GM10248 (cell line): ENCODE data around the gene ACTN4.
"Not testable (repeated sequence)": the region's sequence is repeated elsewhere in the genome, so short reads cannot be mapped to it uniquely, and the experiment has no call there.

Experiments
- CTCF ChIA-PET: fragments of 300-600 bp; sonication (Branson Sonifier 250); formaldehyde crosslinking; extraction: SDS; loops from one replicate; lab custom pipeline; 2021; ENCODE audit warnings: antibody characterized with exemption; lab: Yijun Ruan, JAX
- POLR2A ChIA-PET: fragments of 350-650 bp; sonication (Branson Sonifier 250); formaldehyde crosslinking; extraction: SDS; loops from one replicate; lab custom pipeline; 2020; ENCODE audit warnings: antibody characterized with exemption; lab: Yijun Ruan, JAX
- DNase-seq: peaks from one replicate; pipeline ENCODE4 v3.0.0; 2012; ENCODE audit errors: extremely low spot score
- TF ChIP-seq, protein P1 (sequence below): IDR thresholded peaks from 2 replicates; pipeline ENCODE4 v1.5.1; 2012; ENCODE audit warnings: mild to moderate bottlenecking, low read depth; ENCODE audit errors: extremely low read depth, missing control alignments, control extremely low read depth

Gene ACTN4

DNA sequence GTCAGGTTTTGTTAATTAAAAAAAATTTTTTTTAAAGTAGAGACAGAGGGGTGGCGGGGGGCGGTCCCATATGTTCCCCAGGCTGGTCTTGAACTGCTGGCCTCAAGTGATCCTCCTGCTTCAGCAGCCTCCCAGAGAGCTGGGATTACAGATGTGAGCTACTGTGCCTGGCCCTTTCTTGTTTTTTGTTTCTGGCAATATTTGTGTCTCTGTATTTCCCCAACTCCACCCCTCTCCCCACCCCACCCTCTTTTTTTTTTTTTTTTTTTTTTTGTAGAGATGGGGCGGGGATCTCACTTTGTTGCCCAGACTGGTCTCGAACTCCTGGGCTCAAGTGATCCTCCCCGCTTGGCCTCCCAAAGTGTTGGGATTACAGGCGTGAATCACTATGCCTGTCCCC is 97.4 kb downstream of the ACTN4 start:
- no peak for DNase-seq
- TF ChIP-seq, protein P1, sequence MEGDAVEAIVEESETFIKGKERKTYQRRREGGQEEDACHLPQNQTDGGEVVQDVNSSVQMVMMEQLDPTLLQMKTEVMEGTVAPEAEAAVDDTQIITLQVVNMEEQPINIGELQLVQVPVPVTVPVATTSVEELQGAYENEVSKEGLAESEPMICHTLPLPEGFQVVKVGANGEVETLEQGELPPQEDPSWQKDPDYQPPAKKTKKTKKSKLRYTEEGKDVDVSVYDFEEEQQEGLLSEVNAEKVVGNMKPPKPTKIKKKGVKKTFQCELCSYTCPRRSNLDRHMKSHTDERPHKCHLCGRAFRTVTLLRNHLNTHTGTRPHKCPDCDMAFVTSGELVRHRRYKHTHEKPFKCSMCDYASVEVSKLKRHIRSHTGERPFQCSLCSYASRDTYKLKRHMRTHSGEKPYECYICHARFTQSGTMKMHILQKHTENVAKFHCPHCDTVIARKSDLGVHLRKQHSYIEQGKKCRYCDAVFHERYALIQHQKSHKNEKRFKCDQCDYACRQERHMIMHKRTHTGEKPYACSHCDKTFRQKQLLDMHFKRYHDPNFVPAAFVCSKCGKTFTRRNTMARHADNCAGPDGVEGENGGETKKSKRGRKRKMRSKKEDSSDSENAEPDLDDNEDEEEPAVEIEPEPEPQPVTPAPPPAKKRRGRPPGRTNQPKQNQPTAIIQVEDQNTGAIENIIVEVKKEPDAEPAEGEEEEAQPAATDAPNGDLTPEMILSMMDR = no peak
- CTCF ChIA-PET = no interaction called here
- POLR2A ChIA-PET = no interaction called here

DNA sequence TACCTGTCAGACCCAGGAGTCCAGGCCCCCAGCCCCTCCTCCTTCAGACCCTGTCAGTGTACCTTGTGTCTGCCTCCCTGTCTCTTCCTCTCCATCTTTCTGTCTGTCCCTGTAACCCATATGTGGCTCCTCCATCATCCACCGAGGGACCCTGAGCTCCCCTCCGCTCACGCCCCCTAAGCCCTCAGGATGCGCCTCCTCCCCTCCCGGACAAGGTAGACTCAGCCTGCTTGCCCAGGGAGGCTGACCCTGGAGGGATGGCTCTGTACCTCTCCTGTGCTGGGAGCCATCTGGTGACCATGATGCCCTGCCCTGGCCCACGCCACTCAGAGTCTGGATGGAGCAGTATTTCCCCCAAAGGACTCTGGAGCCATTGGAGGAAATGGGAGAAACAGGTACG is 97.9 kb downstream of the ACTN4 start:
- POLR2A ChIA-PET = no interaction called here
- DNase-seq = no peak
- CTCF ChIA-PET = no interaction called here
- TF ChIP-seq, protein P1 = no peak

DNA sequence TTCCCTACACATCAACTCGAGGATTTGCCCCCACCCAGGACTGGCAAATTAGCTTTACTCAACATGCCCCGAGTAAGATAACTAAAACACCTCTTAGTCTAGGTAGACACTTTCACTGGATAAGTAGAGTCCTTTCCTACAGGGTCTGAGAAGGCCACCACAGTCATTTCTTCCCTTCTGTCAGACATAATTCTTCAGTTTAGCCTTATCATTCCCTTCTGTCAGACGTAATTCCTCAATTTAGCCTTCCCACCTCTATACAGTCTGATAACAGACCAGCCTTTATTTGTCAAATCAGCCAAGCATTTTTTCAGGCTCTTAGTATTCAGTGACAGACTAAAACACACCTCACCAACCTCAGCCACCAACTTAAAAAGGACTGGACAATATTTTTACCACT is 106.3 kb downstream of the ACTN4 start:
- POLR2A ChIA-PET, DNase-seq: not testable (repeated sequence)
- CTCF ChIA-PET = interaction anchor here (2.1 kb wide), 1 partner anchor 16 kb away, joined by 4 read pairs; no protein-coding TSS in a partner anchor

DNA sequence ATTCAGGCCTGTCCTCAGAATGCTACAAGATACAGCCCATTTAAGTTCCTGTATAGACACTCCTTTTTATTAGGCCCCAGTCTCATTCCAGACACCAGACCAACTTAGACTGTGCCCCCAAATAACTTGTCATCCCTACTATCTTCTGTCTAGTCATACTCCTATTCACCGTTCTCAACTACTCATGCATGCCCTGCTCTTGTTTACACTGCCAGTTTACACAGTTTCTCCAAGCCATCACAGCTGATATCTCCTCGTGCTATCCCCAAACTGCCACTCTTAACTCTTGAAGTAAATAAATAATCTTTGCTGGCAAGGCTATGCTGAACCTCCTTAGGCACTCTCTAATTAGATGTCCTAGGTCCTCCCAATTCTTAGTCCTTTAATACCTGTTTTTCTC is 106.7 kb downstream of the ACTN4 start:
- POLR2A ChIA-PET, DNase-seq: not testable (repeated sequence)
- CTCF ChIA-PET = interaction anchor here (2.1 kb wide), 1 partner anchor 15 kb away, joined by 4 read pairs; no protein-coding TSS in a partner anchor

DNA sequence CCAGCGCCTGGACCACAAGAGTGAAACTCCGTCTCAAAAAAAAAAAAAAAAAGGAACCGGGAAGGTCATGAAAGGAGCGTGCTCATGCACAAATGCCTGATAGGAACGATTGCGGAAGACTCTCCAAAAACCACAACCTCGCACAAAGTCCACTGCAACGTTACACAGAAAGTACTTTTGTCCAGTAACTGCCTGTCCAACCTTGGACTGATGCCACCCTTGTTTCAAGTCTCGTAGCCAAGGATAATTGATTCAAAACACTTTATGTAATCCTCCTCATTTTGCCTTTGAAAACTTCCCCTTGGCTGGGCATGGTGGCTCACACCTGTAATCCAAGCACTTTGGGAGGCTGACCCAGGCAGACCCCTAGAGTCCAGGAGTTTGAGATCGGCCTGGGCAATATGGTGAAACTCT is 112.1 kb downstream of the ACTN4 start:
- TF ChIP-seq, protein P1 = no peak
- POLR2A ChIA-PET = no interaction called here
- DNase-seq = no peak

DNA sequence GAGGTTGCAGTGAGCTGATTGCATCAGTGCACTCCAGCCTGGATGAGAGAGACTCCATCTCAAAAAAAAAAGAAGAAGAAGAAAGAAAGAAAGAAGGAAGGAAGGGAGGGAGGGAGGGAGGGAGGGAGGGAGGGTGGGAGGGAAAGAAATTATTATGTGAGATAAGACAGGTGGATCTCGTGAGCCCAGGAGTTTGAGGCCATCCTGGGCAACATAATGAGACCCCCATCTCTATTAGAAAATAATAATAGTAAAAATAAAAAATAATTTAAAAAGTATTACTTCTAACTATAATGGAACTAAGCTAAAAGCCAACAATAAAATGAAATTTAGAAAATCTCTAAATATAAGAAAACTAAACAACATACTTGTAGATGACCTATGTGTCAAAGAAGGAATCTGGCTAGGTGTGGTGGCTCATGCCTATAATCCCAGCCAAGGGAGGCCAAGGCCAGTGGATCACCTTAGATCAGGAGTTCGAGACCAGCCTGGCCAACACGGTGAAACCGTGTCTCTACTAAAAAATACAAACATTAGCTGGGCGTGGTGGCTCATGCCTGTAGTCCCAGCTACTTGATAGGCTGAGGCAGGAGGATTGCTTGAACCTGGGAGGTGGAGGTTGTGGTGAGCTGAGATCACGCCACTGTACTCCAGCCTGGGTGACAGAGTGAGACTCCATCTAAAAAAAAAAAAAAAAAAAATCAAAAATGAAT is 113.5 kb downstream of the ACTN4 start:
- DNase-seq, POLR2A ChIA-PET: not testable (repeated sequence)
- CTCF ChIA-PET = interaction anchor here (1.2 to 1.5 kb wide), 3 partner anchors 9 to 108 kb away, joined by 3 to 17 read pairs (median 3); no protein-coding TSS in a partner anchor

More for the DNA sequence above, 112.1 kb downstream of the ACTN4 start:
- CTCF ChIA-PET = no interaction called here

DNA sequence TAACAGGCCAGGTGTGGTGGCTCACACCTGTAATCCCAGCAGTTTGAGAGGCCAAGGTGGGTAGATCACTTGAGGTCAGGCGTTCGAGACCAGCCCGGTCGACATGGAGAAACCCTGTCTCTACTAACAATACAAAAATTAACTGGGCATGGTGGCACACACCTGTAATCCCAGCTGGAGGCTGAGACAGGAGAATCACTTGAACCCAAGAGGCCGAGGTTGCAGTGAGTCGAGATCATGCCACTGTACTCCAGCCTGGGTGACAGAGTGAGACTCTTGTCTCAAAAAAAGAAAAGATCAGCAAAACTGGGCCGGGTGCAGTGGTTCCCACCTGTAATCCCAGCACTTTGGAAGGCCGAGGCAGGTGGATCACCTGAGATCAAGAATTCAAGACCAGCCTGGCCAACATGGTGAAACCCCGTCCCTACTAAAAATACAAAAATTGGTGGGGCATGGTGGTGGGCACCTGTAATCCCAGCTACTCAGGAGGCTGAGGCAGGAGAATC is 114.5 kb downstream of the ACTN4 start:
- DNase-seq, POLR2A ChIA-PET: not testable (repeated sequence)
- CTCF ChIA-PET = interaction anchor here (1.3 to 1.5 kb wide), 2 partner anchors 8 to 107 kb away, joined by 3 to 17 read pairs; no protein-coding TSS in a partner anchor

DNA sequence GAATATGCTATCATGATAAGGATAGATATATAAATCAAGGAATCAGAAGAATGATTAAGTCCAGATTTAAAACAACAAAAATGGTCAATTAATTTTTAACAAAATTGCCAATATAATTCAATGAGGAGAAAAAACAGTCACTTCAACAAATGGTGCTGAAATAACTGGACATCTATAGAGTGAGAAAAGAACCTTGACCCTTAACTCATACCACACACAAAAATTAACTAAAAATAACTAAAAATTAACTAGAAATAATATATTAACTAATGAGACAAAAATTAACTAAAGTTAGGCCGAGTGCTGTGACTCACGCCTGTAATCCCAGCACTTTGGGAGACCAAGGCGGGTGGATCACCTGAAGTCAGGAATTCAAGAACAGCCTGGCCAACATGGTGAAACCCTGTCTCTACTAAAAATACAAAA is 116.4 kb downstream of the ACTN4 start:
- TF ChIP-seq, protein P1 = no peak
- ChIA-PET CTCF (no interaction called here), POLR2A (no interaction called here)
- DNase-seq = no peak
